HL-60/S4 (cell line): ENCODE data around the gene COPZ2.
"Not testable (repeated sequence)": the region's sequence is repeated elsewhere in the genome, so short reads cannot be mapped to it uniquely, and the experiment has no call there.

Experiments
- in situ Hi-C: fragments of 300-500 bp; cut with MboI; formaldehyde crosslinking; loops from 2 replicates; pipeline ENCODE4 v1.14.3; 2022; ENCODE audit warnings: low sequenced_read_pairs

The COPZ2 gene

DNA sequence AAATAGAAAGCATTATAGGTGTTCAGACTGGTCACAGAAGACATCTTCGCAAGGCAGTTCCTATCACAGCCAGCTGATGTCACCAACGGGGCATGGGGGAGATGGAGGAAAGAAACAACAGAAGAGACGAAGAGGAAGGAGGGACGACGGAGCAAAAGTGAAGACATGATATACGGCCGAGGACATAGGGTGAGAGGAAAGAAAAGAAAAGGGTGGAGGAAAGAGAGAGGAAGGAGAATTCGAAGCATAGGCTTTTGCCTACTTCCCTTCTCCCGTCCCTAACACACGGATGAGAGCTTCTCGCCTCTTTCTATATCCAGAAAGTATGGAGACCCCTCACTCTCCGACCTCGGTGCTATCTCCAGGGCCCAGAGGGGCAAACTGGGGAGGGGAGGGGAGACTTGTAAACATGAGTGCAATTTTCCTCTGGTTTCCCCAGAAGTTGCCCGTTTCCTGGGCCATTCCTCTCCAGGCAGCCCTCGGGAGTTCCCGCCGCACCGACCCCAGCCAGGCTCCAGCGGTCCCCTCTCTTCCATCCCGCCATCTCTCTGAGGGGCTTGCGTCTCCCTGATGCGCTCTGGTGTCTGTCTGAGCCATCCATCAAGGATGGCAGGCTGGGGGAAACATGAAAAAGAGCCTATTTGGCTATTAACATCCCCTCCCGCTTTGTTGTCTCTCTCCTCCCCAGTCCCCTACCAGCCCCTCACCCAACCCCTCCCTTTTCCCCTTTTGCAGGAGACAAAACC lies 26.0 kb downstream of the COPZ2 start:
- in situ Hi-C loops: loop anchor here (10.0 kb wide), 1 partner anchor 177 kb away; the partner anchor contains the start of genes LRRC46 and MRPL10

DNA sequence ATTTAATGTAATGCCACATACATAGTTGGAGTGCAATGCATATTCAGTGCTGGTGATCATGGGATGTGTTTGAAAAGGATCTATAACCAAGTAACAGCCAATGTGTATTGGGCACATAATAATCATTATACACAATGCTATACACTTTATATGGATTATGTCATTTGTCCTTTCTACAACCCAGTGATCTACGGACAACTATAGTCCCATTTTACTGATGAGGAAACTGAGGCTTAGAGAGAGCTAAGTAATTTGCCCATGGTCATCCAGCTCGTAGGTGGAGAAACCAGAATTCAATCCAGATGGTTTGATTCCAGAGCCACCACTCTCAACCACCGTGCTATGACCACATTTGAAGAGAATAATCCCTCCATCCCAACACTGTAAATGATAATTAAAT lies 27.4 kb downstream of the COPZ2 start:
- in situ Hi-C loops: loop anchor here (10.0 kb wide), 1 partner anchor 175 kb away; the partner anchor contains the start of genes LRRC46 and MRPL10

DNA sequence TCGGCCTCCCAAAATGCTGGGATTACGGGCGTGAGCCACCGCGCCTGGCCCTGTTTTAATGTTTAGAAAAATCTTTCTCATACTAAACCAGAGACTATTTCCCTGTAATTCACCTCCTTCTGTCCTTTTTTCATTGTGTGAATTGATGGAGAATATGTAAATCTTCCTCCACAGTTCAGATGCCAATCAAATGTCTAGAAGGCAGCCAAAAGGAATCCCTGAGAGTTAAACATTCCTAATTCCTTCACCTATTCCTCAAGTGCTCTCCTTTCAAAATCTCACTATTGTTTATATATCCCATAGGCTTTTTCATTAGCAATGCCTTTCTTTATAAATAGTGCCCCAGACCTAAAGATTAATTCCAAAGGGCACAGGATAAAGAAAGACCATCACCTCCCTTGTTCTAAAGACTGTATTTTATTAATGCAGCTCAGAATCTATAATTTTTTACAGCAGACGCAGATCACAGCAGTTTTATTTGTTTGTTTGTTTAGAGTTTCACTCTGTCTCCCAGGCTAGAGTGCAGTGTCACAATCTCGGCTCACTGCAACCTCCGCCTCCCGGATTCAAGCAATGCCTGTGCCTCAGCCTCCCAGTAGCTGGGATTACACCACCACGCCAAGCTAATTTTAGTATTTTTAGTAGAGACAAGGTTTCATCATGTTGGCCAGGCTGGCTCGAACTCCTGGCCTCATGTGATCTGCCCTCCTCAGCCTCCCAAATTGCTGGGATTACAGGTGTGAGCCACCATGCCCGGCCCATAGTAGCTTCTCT lies 30.5 kb downstream of the COPZ2 start:
- in situ Hi-C loops: no loop called here

DNA sequence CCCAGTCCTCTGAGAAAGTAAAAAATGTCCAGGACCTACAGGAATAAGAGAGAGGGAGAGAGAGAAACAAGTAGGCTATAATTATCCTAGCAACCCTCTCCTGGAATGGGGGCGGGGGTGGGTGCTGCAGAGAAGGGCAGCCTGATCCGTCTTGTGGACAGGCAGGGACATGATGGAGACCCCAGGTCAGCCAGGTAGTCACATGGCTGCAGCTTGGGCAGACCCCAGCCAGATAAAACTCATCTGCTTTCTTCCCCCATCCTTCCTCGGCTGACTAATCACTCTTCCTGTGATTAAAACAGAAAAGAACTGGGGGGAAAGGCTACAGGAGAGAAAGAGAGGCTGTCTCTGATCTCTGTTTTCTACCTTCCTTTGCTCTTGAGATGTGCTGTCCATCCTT lies 32.6 kb downstream of the COPZ2 start:
- in situ Hi-C loops: no loop called here

DNA sequence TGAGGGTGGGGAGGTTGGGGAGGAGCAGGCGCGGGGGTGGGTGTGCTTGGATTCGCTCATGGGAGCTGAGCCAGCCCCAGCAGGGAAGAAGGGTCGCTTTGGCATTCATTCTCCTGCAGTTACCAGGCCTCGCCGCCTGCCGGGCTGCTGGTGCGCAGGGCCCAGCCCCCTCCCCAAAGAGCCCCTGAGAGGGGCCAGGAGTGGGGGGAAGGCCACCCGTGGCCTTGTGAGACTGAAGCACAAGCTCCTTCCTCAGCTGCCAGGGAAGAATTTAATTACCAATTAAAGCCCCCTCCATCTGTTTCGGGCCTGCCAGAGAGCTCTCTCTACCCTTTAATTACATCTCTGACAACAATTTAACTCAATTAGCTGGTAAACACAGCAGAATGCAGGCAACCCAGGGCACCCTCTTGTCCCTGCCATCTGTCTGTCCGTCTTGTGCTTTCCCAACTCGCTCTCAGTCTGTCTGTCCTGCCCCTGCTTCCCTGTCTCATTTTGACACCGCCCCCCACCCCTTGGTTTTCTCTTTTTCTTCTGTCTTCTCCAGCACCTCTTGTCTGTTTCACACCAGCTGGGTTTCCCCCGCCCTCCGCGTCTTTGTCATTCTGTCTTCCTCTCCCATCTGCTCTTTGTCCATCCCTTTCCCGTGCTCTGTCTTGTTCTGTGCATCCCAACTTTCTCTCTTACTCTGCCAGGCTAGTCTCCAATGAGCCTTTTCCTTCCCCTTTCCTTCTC lies 34.0 kb downstream of the COPZ2 start:
- in situ Hi-C loops: no loop called here

DNA sequence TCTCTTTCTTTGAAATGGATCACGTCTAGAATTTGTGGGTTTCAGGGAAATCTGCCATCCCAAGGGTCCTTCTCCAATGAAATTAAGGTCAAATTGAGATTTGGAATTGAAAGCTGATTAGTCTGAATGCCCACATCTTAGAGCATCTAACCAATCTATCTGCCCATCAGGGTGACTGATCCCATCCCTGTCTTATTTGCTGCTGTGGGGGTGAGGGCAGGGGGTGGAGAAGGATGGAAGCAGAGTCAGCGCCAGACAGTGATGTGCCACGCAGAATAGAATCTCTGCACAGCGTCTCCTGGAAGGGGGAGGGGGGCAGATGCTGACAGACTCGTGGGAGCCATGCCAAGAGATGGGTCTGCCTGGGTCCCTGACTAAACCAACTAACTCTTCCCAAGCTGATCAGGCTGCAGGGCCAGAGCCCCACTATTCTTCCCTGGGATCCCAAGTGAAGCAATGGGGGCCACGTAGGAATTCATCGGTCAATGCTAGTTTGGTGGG lies 34.6 kb downstream of the COPZ2 start:
- in situ Hi-C loops: no loop called here

DNA sequence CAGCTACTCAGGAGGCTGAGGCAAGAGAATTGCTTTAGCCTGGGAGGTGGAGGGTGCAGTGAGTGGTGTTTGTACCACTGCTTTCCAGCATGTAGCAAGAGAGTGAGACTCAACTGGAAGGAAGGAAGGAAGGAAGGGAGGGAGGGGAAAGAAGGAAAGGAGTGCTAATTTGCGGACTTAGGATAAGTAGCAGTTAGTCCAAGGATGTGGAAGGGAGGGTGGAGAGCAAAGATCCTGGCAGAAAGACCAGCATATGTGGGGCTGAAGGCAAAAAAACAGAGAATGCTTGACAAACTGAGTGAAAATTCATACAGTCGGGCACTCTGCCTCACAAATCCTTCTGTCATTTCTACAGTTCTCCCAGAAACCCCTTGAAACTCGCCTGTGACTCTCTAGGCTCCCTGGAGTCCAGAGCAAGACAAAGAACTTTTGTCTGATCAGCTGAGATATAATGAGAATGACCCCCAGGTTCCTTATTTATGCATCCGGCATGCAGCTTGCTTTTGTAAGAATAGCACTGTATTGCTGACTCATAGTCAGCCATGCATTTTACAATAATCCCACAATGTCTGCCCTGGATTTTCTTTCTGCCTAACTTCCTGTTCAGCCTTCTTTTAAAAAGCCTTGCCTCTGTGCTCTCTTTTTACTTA lies 35.2 kb downstream of the COPZ2 start:
- in situ Hi-C loops: no loop called here

DNA sequence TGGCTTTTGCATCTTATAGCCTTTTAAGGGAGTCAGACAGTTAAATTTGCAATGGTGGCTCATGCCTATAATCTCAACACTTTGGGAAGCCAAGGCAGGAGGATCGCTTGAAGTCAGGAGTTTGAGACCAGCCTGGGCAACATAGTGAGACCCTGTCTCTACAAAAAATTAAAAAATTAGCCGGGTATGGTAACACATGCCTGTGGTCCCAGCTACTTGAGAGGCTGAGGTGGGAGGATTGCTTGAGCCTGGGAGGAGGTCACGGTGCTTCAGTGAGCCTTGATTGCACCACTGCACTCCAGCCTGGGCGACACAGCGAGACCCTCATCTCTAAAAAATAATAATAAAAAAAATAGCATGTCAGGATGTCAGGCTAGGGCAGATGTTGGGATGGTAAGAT lies 35.9 kb downstream of the COPZ2 start:
- in situ Hi-C loops: not testable (repeated sequence)

DNA sequence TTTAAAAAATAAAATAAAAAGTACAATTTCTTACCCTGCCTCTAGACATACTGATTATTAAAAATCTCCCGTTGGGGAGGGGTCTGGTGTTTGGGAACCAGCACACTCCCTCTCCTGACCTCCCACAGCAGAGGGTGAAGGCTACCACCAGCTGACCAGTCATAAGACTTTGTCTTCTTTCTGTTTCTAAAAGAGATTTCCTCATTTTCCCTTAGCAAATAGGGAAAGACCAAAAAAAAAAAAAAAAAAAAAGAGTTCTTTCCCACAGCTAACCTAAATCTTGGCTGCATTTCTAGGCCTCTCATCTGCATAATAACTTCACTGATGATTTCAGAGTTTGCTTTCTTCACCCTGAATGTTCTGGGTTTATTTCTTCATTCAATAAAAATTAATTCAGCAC lies 36.4 kb downstream of the COPZ2 start:
- in situ Hi-C loops: no loop called here

DNA sequence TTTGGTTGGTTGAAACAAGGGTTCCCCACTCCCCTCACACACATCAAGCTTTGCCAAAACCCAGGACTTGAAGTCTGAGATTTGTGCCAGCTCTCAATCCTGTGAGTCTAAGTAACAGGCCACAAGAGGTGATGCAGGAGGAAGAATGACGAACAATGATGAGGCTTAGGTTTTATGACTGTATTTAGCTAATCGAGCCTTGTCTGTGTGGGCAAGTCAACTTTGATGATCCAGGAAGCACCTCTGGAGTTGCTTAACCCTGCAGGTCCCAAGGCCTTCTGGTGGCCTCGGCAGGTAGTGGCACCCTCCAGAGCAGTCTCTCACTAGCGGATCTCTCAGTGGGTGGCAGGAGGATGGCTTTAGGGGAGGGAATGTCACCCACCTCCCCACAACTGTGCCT lies 38.0 kb downstream of the COPZ2 start:
- in situ Hi-C loops: no loop called here

DNA sequence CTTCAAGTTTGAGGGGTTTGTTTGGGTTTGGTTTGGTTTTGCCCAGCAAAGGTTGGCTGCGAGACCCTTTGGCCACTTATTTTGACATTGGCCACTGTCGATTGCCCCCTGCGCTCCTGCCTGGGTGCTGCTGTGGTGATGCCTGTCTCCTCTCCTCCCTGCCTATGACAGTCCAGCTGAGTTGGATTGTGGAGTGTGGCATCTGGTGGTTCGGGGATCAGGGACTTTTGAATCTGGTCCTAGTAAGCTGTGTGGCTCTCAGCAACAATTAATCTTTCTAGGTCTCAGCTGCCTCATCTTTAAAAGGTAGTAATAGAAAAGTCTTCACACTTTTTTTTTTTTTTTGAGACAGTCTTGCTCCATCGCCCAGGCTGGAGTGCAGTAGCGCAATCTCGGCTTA lies 39.6 kb downstream of the COPZ2 start:
- in situ Hi-C loops: no loop called here

DNA sequence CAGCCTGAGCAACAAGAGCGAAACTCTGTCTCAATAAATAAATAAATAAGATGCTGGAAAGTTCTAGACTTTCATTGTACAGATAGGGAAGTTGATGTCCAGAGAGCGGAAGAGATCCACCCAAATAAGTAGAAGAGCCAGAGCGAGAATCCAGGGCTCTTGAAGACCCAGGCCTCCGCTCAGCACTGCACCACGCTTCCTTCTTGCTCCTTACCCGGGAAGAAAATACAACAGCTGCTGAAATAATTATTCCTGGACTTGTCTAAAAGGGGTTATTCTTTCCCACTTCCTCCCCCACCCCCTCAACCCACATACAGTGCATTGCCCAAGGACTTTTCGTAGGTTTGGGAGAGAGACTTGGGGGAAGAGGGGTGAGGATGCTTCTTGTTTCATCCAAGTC lies 40.0 kb downstream of the COPZ2 start:
- in situ Hi-C loops: no loop called here

DNA sequence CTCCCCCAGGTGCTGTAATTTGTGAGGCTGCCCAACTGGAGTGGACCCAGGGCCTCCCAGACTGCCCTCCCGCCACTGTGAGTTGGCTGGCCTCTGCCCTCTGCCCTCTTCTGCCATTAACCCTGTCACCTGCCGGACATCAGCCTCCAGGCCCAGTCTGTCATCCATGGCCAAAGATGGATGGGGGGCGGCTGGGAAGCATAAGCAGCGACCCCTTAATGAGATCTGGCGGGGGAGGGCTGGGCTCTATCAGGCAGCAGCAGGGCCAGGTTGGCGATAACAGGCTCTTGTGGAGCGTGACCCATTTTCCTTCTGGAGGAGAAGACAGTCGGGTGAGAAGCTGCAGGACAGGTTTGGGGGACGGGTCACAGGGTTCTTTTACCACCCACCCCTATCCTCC lies 41.4 kb downstream of the COPZ2 start:
- in situ Hi-C loops: no loop called here

DNA sequence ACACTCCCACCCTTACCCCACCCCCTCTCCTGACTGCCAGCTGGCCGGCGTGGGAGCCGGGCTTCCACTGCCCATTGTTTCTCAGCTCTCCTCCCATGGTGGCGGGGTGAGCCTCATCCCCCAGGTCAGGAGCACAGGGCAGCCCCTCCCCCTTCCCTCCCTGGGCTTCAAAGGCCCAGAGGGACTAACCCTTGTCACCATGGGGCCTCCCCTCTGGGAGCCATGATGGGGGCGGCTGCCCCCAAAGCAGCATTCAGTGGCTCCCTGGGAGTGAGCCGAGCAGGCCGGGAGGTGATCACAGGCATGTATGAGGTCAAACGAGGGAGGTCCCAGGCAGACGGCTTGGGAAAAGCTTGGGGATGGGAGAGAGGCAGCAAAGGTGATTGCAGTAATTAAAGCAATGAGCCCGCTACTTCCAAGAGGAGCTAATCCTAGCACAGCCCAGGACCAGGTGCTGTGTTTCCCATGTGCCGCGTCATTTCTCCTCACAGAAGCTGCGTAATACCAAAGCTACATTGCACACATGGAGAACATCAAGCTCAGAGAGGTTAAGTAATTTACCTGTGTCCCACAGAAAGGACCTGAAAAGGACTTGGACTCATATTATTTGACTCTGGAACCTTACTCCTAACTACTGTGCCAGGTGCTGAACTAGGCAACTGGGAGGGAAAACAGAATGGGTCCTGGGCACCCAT lies 42.2 kb downstream of the COPZ2 start:
- in situ Hi-C loops: no loop called here

DNA sequence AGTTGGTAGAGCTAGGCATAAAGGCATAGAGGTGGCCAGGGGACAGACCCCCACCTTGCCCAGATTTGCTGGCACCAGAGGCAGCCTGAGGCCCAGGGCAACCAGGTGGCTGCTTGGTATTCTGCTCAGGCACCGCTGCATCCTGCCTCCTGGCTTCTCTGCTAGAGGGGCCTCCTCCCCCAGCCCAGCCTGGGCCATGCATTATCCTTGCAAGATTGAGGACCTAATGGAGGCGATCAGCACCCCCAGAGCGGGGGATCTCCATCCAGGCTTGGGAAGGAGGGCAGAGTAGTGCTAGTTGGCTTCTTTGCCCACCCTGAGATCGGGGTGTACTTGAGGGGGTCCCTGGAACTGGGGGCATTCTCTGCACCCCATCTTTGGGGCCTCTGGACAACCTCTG lies 42.9 kb downstream of the COPZ2 start:
- in situ Hi-C loops: no loop called here

DNA sequence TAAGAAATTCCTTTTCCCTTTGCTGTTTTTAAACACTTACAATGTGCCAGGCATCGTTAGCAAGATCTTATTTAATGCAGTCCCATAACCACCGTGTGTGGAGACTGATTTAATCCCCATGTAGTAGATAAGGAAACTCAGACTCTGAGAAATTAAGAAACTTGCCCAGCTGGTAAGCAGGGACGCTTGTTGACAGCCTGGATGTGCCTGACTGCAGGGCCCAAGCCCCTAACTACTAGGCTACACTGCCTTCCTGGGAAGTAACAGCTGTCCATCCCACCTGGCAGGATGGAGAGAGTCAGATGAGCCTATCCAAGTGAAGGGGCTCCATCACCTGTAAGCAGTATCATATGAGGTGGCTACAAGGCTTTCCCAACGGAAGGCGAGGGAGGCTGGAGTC lies 43.6 kb downstream of the COPZ2 start:
- in situ Hi-C loops: no loop called here

DNA sequence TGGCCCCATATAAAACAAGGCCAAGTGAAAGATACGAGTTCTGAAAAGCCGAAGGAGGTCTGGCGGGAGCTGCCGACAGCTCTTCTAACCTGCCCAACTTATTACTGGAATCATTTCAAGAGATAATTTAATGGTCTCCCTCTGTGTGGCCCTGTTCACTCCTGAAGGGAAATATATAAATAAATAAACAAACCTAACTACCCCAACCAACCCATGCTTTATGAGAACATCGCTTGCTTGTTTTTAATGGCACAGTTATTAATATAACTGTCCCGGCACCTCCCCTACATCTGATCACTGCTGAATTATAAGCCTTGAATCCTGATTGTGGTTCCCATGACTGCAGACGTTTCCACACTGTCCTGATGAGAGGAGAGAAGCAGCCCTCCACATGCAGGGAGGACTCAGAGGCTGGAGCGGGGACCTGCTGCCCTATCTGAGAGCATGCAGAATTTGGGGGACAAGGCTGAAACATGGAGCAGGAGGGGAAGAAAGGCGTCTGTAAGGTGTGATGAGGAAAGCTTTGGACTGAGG lies 44.5 kb downstream of the COPZ2 start:
- in situ Hi-C loops: no loop called here

DNA sequence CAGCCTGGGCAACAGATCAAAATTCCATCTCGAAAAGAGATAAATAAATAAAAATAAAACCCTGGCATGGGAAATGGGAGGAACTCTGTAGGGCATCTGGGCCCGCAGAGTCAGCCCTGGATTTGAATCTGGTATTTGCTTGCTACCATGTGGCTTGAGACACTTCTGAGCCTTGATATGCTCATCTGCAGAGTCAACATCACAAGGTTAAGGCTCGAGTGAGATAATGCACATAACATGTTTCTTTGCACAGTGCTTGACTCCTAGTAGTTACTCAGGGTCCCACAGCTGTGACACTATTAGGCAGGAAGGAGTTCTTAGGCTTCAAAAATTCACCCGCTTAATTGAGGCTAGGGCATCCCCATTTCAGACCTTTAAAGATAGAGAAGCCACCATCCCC lies 45.4 kb downstream of the COPZ2 start:
- in situ Hi-C loops: no loop called here

DNA sequence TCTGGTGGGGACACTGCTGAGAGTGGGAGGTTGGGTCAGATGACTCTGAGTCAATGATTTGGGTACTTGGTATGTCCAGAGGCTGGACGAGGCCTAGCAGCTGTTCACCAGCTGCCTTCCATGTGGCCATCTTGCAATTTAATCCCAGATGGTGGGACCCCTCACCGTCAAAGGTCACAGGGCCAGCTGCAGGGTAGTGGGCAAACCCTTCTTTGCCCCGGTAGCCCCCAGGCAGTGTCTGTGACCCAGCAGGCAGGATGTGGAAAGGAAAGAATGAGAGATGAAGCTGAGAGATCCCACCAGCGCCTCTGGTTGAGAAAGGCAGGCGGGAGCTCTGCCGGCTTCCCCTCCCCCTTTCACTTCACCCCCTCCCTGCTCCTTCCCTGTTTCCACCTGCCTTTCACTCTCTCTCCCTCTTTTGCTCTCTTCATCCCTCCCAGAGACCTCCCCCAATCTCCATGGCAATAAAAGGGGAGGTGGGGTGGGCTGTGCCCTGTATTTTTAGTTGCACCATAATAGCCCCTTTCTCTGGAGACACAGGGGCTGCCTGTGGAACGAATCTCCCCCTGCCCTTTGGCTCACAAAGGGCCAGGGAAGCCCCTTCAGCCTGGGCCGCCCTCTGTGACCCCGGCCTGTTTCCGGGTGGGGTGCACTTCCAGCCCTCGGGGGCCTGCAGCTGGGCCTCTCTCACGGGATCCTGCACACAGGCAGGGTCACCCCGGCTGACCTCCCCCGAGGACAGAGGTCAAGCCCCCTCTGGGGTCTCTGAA lies 46.5 kb downstream of the COPZ2 start:
- in situ Hi-C loops: no loop called here
